Cerebellar cortex (tissue), 1 donor: ENCODE results near the gene KIF24.
"Not testable (repeated sequence)": the region's sequence is repeated elsewhere in the genome, so short reads cannot be mapped to it uniquely, and the experiment has no call there.

Source experiments
- DNase-seq: peaks from one replicate; pipeline ENCODE4 v3.0.0-alpha.2; 2015; ENCODE audit warnings: low spot score

KIF24 gene

GRCh38 chr9:34328500-34328986 lies 525 bp downstream of the KIF24 start:
- peak; percentile 46 for DNase-seq

DNA sequence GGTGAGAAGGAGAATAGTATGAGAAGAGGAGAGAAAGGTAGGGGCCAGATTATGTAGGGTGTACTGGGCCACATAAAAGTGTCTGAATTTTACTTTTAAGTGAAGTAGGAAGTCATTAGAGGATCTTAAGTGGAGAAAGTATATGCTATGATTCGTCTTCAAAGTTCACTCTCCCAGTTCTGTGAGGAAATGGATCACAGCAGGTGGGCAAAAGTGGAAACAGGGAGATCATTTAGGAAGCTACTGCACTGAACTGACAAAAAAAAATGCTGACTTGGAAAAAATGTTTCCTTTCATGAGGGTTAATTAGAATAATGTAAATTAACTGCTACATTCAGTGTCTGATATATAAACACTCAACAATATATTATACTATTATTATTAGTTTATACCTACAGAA lies 2.4 kb downstream of the KIF24 start:
- no peak for DNase-seq

DNA sequence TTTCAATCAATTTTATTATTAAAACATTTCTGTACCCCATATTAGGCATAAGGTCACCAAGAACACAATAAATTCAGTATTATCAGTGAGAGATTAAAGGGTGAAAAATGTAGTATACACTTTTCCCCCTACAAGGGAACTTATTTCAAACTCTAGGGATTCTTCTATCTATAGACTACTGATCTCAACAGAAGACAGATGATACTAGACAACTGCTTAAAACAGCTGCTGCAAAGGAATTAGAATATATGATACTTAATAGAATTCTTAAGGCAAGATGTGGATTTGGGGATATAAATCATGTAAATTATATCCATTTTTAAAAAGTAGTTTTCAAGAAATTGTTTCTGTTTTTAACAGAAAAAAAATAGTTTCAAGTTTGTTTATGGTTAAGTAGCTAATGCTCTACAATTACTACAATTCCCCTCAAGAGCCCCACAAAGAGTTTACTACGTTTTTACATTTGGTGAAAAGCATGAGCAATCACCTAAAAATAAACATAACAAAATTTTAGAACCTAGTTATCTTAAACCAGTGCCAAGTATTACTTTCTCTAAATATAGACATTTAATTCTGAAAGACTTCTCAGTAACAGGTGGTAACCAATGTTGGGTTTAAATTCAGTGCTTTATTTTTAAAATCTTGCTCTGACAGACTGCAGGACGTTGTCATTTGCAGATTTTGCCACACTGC lies 6.0 kb downstream of the KIF24 start:
- DNase-seq: no peak

- no peak for DNase-seq
Measured at GRCh38 chr9:34321451-34321850, 7.6 kb downstream of the KIF24 start.

- DNase-seq: no peak
Measured at GRCh38 chr9:34318163-34318790, 10.8 kb downstream of the KIF24 start.

DNA sequence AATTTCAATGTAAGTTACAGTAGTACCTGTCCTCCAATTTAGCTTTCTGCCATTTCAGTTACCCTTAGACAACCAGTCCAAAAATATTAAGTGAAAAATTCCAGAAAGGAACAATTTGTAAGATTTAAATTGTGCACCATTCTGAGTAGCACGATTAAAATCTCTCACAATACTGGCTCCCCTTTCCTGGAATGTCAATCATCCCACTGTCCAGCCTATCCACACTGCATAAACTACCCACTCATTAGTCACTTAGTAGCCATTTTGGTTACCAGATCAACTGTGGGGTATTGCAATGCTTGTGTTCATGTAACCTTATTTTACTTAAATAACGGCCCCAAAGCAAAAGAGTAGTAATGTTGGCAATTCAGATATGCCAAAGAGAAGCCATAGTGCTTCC lies 11.6 kb downstream of the KIF24 start:
- DNase-seq: no peak

DNA sequence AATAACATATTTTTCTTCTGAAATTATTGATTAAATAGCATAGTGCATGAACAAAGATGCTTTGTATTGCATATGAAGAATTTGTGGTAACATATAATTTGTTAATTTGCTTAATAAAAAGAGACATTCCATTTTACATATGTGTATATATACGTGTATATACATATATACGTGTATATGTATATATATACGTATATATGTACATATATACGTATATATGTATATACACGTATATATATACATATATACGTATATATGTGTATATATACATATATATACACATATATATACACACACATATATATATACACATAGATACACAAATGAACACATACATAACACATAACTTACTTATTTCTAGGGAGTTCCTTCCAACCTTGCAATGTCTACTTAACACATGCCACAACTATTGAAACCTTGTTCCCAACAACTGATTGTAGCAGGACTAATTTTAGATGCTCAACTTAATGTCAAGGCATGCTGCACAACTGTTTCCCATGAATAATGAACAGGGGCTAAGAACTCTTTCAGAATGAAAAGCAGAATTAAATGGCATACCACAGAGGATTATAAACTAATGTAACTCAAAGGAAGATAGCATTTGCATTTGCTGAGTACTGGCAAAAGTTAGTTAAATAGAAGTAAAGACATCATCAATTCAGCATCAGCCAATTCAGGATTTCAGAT lies 17.4 kb downstream of the KIF24 start:
- DNase-seq: no peak

DNA sequence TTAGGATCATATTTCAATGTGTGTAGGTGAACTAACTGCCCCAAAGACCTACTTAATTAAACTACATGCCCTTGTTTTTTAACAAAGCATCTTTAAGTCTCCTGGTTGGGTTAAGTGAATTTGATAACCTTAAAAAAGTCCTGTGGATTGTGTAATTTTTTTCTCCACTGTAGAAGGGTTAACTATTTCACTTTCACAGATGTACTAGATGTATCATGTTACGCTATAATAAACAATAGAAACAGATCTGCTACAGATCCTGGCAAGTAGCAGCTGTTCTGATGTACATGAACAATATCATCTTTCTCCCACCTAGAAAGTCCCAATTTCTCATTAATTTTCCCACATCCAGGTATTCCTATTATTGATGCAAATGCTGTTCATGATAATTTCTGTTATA lies 18.9 kb downstream of the KIF24 start:
- DNase-seq: no peak

- not testable (repeated sequence) for DNase-seq
Measured at GRCh38 chr9:34308316-34308715, 20.8 kb downstream of the KIF24 start.

DNA sequence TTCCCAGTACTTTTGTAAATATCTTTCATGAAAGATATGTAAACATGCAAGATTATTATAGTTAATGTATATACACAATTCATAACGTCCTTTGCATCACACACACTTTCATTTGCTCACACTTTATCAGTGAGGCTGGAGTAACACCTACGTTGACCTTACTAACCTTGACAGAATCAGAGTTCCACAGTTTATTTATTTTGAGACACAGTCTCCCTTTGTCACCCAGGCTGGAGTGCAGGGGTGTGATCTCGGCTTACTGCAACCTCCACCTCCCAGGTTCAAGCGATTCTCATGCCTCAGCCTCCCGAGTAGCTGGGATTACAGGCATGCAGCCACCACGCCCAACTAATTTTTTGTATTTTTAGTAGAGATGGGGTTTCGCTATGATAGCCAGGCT lies 28.0 kb downstream of the KIF24 start:
- DNase-seq: not testable (repeated sequence)

- no peak for DNase-seq
Measured at GRCh38 chr9:34292552-34292951, 36.5 kb downstream of the KIF24 start.

GRCh38 chr9:34291423-34291822 lies 37.6 kb downstream of the KIF24 start:
- no peak for DNase-seq

DNA sequence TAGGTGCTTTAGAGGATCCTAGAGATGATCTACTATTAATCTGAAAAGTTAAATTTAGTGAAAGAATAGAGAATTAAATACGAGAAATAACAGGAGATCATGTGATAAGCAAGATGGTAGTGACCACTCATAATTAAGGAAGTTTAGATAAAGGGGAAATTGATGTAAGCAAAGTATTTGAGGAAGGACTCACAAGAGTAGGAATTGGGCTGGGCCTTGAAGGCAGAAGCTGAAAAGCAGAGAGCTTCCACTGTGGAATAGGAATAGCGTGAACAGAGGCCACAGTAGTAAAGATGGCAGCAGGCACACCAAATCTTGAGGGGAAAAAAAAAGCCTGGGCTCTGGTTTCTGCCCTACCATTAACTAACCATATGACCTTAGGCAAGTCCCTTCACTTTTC lies 38.0 kb downstream of the KIF24 start:
- DNase-seq: no peak

- no peak for DNase-seq
Measured at GRCh38 chr9:34289159-34289558, 39.9 kb downstream of the KIF24 start.

- DNase-seq: no peak
Measured at GRCh38 chr9:34282096-34282495, 47.0 kb downstream of the KIF24 start.

DNA sequence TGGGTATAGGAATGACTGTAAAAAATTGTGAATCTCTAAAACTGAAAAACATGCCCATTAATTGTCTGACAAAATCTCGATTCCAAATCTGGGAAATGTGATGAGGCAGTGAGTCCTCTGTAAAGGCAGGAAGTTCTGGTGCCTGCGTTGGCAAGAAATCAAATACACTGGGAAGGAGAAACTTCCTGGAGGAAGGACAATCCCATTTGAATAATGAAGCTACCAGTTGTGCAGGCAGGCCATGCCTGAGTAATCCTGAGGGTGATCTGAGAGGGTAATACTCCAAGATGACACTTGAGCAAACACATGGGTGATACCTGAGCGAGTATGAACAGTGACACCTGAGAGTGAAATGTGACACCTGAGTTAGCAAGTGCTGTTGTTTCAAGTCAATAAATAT lies 49.7 kb downstream of the KIF24 start:
- DNase-seq: no peak
